Right cardiac atrium (tissue), 5 donors: ENCODE data around the gene DUX4. TPM values are rescaled to one million over a fixed set of nuclear protein-coding genes. Genes with fewer than 3 reads are reported as not detected.

Experiments
- polyA plus RNA-seq: library from polyadenylated mRNA; stranded (reverse); fragments of 200-250 nt; gene quantifications from one replicate; pipeline ENCODE4 v1.2.3, GENCODE V29; 2013
- total RNA-seq, 4 donors: library from RNA; stranded (reverse); fragmentation: NEBNext Ultra II Directional; extraction: Animal tissue kit (Norgen Biotek cat#: 25700); gene quantifications; one replicate each; pipeline ENCODE4 v1.2.1, GENCODE V29; 2021
- donor health status: healthy with polysubstance abuse.
- donor health status: DM: no; HTN: yes; CAD: no.
- donor health status: DM: no; HTN: no; CAD: no.
- donor health status: DM: no; HTN: yes; CAD: no; lungs with severe emphysema.
- donor health status: DM: yes; HTN: yes; CAD: no.

DUX4 gene
- total and polyA plus RNA-seq, 5 donors = not detected

Other genes starting within 250 kb of the DUX4 start
- 10 to 100 TPM; 28.2 to 42.5 (median 39.4) TPM for gene FRG1, start 232.9 kb upstream of the DUX4 start, total RNA-seq
- gene FRG1, start 232.9 kb upstream of the DUX4 start, polyA plus RNA-seq = 39.7 TPM
- not detected for gene FRG2, start 146.5 kb upstream of the DUX4 start, total RNA-seq
- gene FRG2, start 146.5 kb upstream of the DUX4 start, polyA plus RNA-seq = not detected
- gene DBET, start 109.3 kb upstream of the DUX4 start, total RNA-seq = not detected
- gene DBET, start 109.3 kb upstream of the DUX4 start, polyA plus RNA-seq = not detected